WTC11 (cell line): ENCODE results near the gene STRIT1. TPM values are rescaled to one million over a fixed set of nuclear protein-coding genes. Genes with fewer than 3 reads are reported as not detected.

Experiments
- ATAC-seq: fragments of 200-7000 bp; cut with Tn5 transposase; 2 replicates; pipeline ENCODE4 v1.10.0; 2021; ENCODE audit warnings: mild to moderate bottlenecking, moderate library complexity
- CTCF ChIA-PET: fragments of 300-600 bp; sonication (Branson Sonifier 250); formaldehyde crosslinking; loops from one replicate; lab custom pipeline; 2021; ENCODE audit warnings: antibody characterized with exemption; lab: Charles Lee
- POLR2A ChIA-PET: fragments of 350-600 bp; sonication (Branson Sonifier 250); formaldehyde crosslinking; loops from one replicate; lab custom pipeline; 2021; ENCODE audit warnings: antibody characterized with exemption; lab: Charles Lee
- DNase-seq: peaks from one replicate; pipeline ENCODE4 v3.0.0; 2021; ENCODE audit warnings: low spot score
- H3K27ac Mint-ChIP-seq: 2 replicates; pipeline ENCODE4 v1.8.0; 2021; ENCODE audit warnings: mixed read lengths
- H3K27me3 Mint-ChIP-seq: 2 replicates; pipeline ENCODE4 v1.8.0; 2021; ENCODE audit warnings: low read depth, mild to moderate bottlenecking, moderate library complexity, mixed read lengths
- H3K36me3 Mint-ChIP-seq: 2 replicates; pipeline ENCODE4 v1.8.0; 2021; ENCODE audit warnings: mixed read lengths
- H3K4me1 Mint-ChIP-seq: 2 replicates; pipeline ENCODE4 v1.8.0; 2022; ENCODE audit warnings: mixed read lengths
- H3K4me3 Mint-ChIP-seq: 2 replicates; pipeline ENCODE4 v1.8.0; 2021; ENCODE audit warnings: mild to moderate bottlenecking, moderate library complexity, mixed read lengths
- H3K9me3 Mint-ChIP-seq: 2 replicates; pipeline ENCODE4 v1.8.0; 2021; ENCODE audit warnings: mixed read lengths
- CREB1 ChIP-seq: sonication (generic); formaldehyde crosslinking; IDR thresholded peaks from 2 replicates; pipeline ENCODE4 v1.8.0; 2023; ENCODE audit warnings: mild to moderate bottlenecking, missing genetic modification reagents
- GRHL2 ChIP-seq: fragments of 250-450 bp; sonication (Bioruptor Pico); IDR thresholded peaks from 2 replicates; pipeline ENCODE4 v1.8.0; 2022; ENCODE audit warnings: mild to moderate bottlenecking, moderate library complexity; ENCODE audit not compliant: insufficient replicate concordance, severe bottlenecking
- USF2 ChIP-seq: sonication (generic); formaldehyde crosslinking; IDR thresholded peaks from 2 replicates; pipeline ENCODE4 v1.8.1; 2023; ENCODE audit warnings: mild to moderate bottlenecking, missing genetic modification reagents, moderate library complexity
- ZMAT4 ChIP-seq: fragments of 250-450 bp; sonication (Bioruptor Pico); IDR thresholded peaks from 2 replicates; pipeline ENCODE4 v1.9.0; 2021; ENCODE audit warnings: mild to moderate bottlenecking
- ZNF281 ChIP-seq: sonication (generic); formaldehyde crosslinking; IDR thresholded peaks from 2 replicates; pipeline ENCODE4 v1.8.0; 2023; ENCODE audit warnings: mild to moderate bottlenecking, missing genetic modification reagents
- total RNA-seq: library from RNA; stranded (reverse); gene quantifications from 3 replicates; pipeline ENCODE4 v1.2.3, GENCODE V29; 2021

The STRIT1 gene
- total RNA-seq, 1 experiment from 2014 or later: 0.33 TPM

- peaks cover 3% of the 10 kb centered on the region; the same call in 1 of the 2 replicates for H3K27me3 Mint-ChIP-seq
Measured at GRCh38 chr3:155241579-155241978, 51.9 kb downstream of the STRIT1 start.

More at GRCh38 chr3:155241579-155241978, 51.9 kb downstream of the STRIT1 start:
- H3K9me3 Mint-ChIP-seq: peaks cover 40% of the 10 kb centered on the region
- no peak overlapping the region for H3K4me3 Mint-ChIP-seq
- CTCF ChIA-PET: no interaction called here
- no peaks in the 10 kb centered on the region for H3K4me1 Mint-ChIP-seq
- DNase-seq (no peak), ATAC-seq (no peak)
- no peak overlapping the region for H3K27ac Mint-ChIP-seq
- TF ChIP-seq ZNF281 (CRISPR knock-in tag) (no peak), CREB1 (CRISPR knock-in tag) (no peak), ZMAT4 (CRISPR knock-in tag) (no peak), USF2 (CRISPR knock-in tag) (no peak), GRHL2 (CRISPR knock-in tag) (no peak)
- H3K36me3 Mint-ChIP-seq: peaks cover 38% of the 10 kb centered on the region
- POLR2A ChIA-PET: no interaction called here

Other genes with a start within 250 kb of the STRIT1 start
- 23.7 to 24.4 TPM (median 23.9 TPM) in 3 replicates for gene MME, start 213.4 kb downstream of the STRIT1 start, total RNA-seq